Activated CD4-positive, alpha-beta T cell treated with anti-CD3 and anti-CD28 coated beads for 36 hours (primary cell): Measurements from ENCODE around the gene NTF3. TPM values are rescaled to one million over a fixed set of nuclear protein-coding genes. Genes with fewer than 3 reads are reported as not detected.

Source experiments
- ATAC-seq: fragments of 200-7000 bp; cut with Tn5 transposase; one replicate; pipeline ENCODE4 v1.10.0; 2021; ENCODE audit warnings: mild to moderate bottlenecking, moderate library complexity
- CTCF ChIA-PET: fragments of 350-600 bp; sonication (Branson Sonifier 250); formaldehyde crosslinking; loops from one replicate; lab custom pipeline; 2021; ENCODE audit warnings: antibody characterized with exemption; lab: Charles Lee
- POLR2A ChIA-PET: fragments of 350-600 bp; sonication (Branson Sonifier 250); formaldehyde crosslinking; loops from one replicate; lab custom pipeline; 2021; ENCODE audit warnings: antibody characterized with exemption, inconsistent platforms; lab: Charles Lee
- DNase-seq: peaks from one replicate; pipeline ENCODE4 v3.0.0-alpha.2; 2020
- H3K27ac Mint-ChIP-seq: one replicate; pipeline ENCODE4 v1.8.0; 2021; ENCODE audit warnings: mixed read lengths
- H3K27me3 Mint-ChIP-seq: one replicate; pipeline ENCODE4 v1.8.0; 2021; ENCODE audit warnings: mixed read lengths
- H3K36me3 Mint-ChIP-seq: one replicate; pipeline ENCODE4 v1.8.0; 2021; ENCODE audit warnings: low read depth, mixed read lengths
- H3K4me1 Mint-ChIP-seq: one replicate; pipeline ENCODE4 v1.8.0; 2021; ENCODE audit warnings: mixed read lengths
- H3K4me3 Mint-ChIP-seq: one replicate; pipeline ENCODE4 v1.8.0; 2021; ENCODE audit warnings: mild to moderate bottlenecking, moderate library complexity, mixed read lengths
- H3K9me3 Mint-ChIP-seq: one replicate; pipeline ENCODE4 v1.8.0; 2021; ENCODE audit warnings: low read depth, mixed read lengths
- intact Hi-C, 2 experiments: fragments of 100-400 bp; cut with DNase I in 1 of 2; cut with micrococcal nuclease in 1 of 2; formaldehyde crosslinking; loops; one replicate each; pipeline versions ENCODE4 v1.14.2 to v1.15.1; 2022 to 2024; cut with DNase I, micrococcal nuclease
- total RNA-seq, 2 experiments: library from RNA; stranded (reverse); gene quantifications; one replicate each; pipeline ENCODE4 v1.2.3, GENCODE V29; 2021

NTF3 gene
- total RNA-seq, 2 experiments from 2014 or later, result not detected

- Mint-ChIP-seq H3K4me3 (no peak overlapping the region), H3K4me1 (no peaks in the 10 kb centered on the region), H3K27me3 (peaks cover 5% of the 10 kb centered on the region), H3K36me3 (no peaks in the 10 kb centered on the region), H3K27ac (no peak overlapping the region), H3K9me3 (no peaks in the 10 kb centered on the region)
- ATAC-seq, result no peak
- no peak for DNase-seq
- ChIA-PET POLR2A (no interaction called here), CTCF (no interaction called here)
- intact Hi-C loops, result no loop called here
Observed at GRCh38 chr12:5466521-5466960, 34.6 kb downstream of the NTF3 start.

GRCh38 chr12:5467931-5468330 lies 36.0 kb downstream of the NTF3 start:
- Mint-ChIP-seq H3K9me3 (no peaks in the 10 kb centered on the region), H3K36me3 (no peaks in the 10 kb centered on the region), H3K4me3 (no peak overlapping the region), H3K27me3 (peaks cover 5% of the 10 kb centered on the region), H3K27ac (no peak overlapping the region), H3K4me1 (no peaks in the 10 kb centered on the region)
- ChIA-PET CTCF (no interaction called here), POLR2A (no interaction called here)
- intact Hi-C loops, result no loop called here
- ATAC-seq (no peak), DNase-seq (no peak)

GRCh38 chr12:5470221-5470620 lies 38.3 kb downstream of the NTF3 start:
- Mint-ChIP-seq H3K36me3 (no peaks in the 10 kb centered on the region), H3K27ac (no peak overlapping the region), H3K4me3 (no peak overlapping the region), H3K9me3 (no peaks in the 10 kb centered on the region), H3K27me3 (peaks cover 18% of the 10 kb centered on the region), H3K4me1 (no peaks in the 10 kb centered on the region)
- DNase-seq (no peak), ATAC-seq (no peak)
- intact Hi-C loops, result no loop called here
- POLR2A ChIA-PET, result no interaction called here
- CTCF ChIA-PET, result no interaction called here

GRCh38 chr12:5470703-5471102 lies 38.8 kb downstream of the NTF3 start:
- DNase-seq (no peak), ATAC-seq (no peak)
- ChIA-PET POLR2A (no interaction called here), CTCF (no interaction called here)
- H3K4me1 Mint-ChIP-seq, result no peaks in the 10 kb centered on the region
- no peaks in the 10 kb centered on the region for H3K36me3 Mint-ChIP-seq
- no peak overlapping the region for H3K27ac Mint-ChIP-seq
- intact Hi-C loops, result no loop called here
- no peak overlapping the region for H3K4me3 Mint-ChIP-seq
- peaks cover 18% of the 10 kb centered on the region for H3K27me3 Mint-ChIP-seq
- no peaks in the 10 kb centered on the region for H3K9me3 Mint-ChIP-seq

GRCh38 chr12:5473076-5473782 lies 41.3 kb downstream of the NTF3 start:
- Mint-ChIP-seq H3K27me3 (peaks cover 16% of the 10 kb centered on the region), H3K36me3 (no peaks in the 10 kb centered on the region), H3K9me3 (no peaks in the 10 kb centered on the region), H3K27ac (no peak overlapping the region), H3K4me3 (no peak overlapping the region), H3K4me1 (no peaks in the 10 kb centered on the region)
- ChIA-PET POLR2A (no interaction called here), CTCF (interaction anchor here (0.6 kb wide), 1 partner anchor 469 kb away, joined by 3 read pairs; no protein-coding TSS in a partner anchor)
- intact Hi-C loops, result no loop called here
- DNase-seq (no peak), ATAC-seq (no peak)

GRCh38 chr12:5473783-5474116 lies 41.8 kb downstream of the NTF3 start:
- ChIA-PET POLR2A (no interaction called here), CTCF (no interaction called here)
- H3K9me3 Mint-ChIP-seq, result no peaks in the 10 kb centered on the region
- no peak overlapping the region for H3K27ac Mint-ChIP-seq
- peaks cover 18% of the 10 kb centered on the region for H3K27me3 Mint-ChIP-seq
- no peak for ATAC-seq
- no peaks in the 10 kb centered on the region for H3K36me3 Mint-ChIP-seq
- DNase-seq, result no peak
- no peaks in the 10 kb centered on the region for H3K4me1 Mint-ChIP-seq
- H3K4me3 Mint-ChIP-seq, result no peak overlapping the region
- intact Hi-C loops, result no loop called here

GRCh38 chr12:5476356-5476755 lies 44.4 kb downstream of the NTF3 start:
- Mint-ChIP-seq H3K27me3 (peaks cover 20% of the 10 kb centered on the region), H3K4me1 (no peaks in the 10 kb centered on the region), H3K9me3 (no peaks in the 10 kb centered on the region), H3K27ac (no peak overlapping the region), H3K36me3 (no peaks in the 10 kb centered on the region), H3K4me3 (no peak overlapping the region)
- DNase-seq (no peak), ATAC-seq (no peak)
- intact Hi-C loops, result no loop called here
- CTCF ChIA-PET, result no interaction called here
- POLR2A ChIA-PET, result no interaction called here

GRCh38 chr12:5478081-5478706 lies 46.3 kb downstream of the NTF3 start:
- no peak for ATAC-seq
- Mint-ChIP-seq H3K4me1 (no peaks in the 10 kb centered on the region), H3K27me3 (peaks cover 20% of the 10 kb centered on the region), H3K9me3 (no peaks in the 10 kb centered on the region), H3K4me3 (no peak overlapping the region), H3K36me3 (no peaks in the 10 kb centered on the region), H3K27ac (no peak overlapping the region)
- CTCF ChIA-PET, result no interaction called here
- POLR2A ChIA-PET, result no interaction called here
- DNase-seq, result no peak
- intact Hi-C loops, result no loop called here

- POLR2A ChIA-PET, result no interaction called here
Observed at GRCh38 chr12:5479761-5480160, 47.9 kb downstream of the NTF3 start.

GRCh38 chr12:5480218-5480937 lies 48.5 kb downstream of the NTF3 start:
- ATAC-seq, result no peak
- H3K4me1 Mint-ChIP-seq, result no peaks in the 10 kb centered on the region
- no peak overlapping the region for H3K27ac Mint-ChIP-seq
- H3K27me3 Mint-ChIP-seq, result peaks cover 7% of the 10 kb centered on the region
- POLR2A ChIA-PET, result no interaction called here
- CTCF ChIA-PET, result no interaction called here
- no peaks in the 10 kb centered on the region for H3K9me3 Mint-ChIP-seq
- H3K4me3 Mint-ChIP-seq, result no peak overlapping the region
- intact Hi-C loops, result no loop called here
- DNase-seq, result no peak
- H3K36me3 Mint-ChIP-seq, result no peaks in the 10 kb centered on the region

More at GRCh38 chr12:5479761-5480160, 47.9 kb downstream of the NTF3 start:
- intact Hi-C loops, result no loop called here
- Mint-ChIP-seq H3K36me3 (no peaks in the 10 kb centered on the region), H3K9me3 (no peaks in the 10 kb centered on the region), H3K27me3 (peaks cover 12% of the 10 kb centered on the region), H3K4me1 (no peaks in the 10 kb centered on the region), H3K27ac (no peak overlapping the region), H3K4me3 (no peak overlapping the region)
- DNase-seq (no peak), ATAC-seq (no peak)
- CTCF ChIA-PET, result no interaction called here

- intact Hi-C loops, result no loop called here
Observed at GRCh38 chr12:5480938-5481303, 49.0 kb downstream of the NTF3 start.

GRCh38 chr12:5481645-5482044 lies 49.7 kb downstream of the NTF3 start:
- DNase-seq (no peak), ATAC-seq (no peak)
- Mint-ChIP-seq H3K4me1 (no peaks in the 10 kb centered on the region), H3K4me3 (no peak overlapping the region), H3K9me3 (no peaks in the 10 kb centered on the region), H3K27ac (no peak overlapping the region), H3K36me3 (no peaks in the 10 kb centered on the region), H3K27me3 (peaks cover 7% of the 10 kb centered on the region)
- intact Hi-C loops, result no loop called here
- POLR2A ChIA-PET, result no interaction called here
- CTCF ChIA-PET, result no interaction called here

More at GRCh38 chr12:5480938-5481303, 49.0 kb downstream of the NTF3 start:
- ChIA-PET CTCF (no interaction called here), POLR2A (no interaction called here)
- DNase-seq (no peak), ATAC-seq (no peak)
- no peak overlapping the region for H3K27ac Mint-ChIP-seq
- no peaks in the 10 kb centered on the region for H3K9me3 Mint-ChIP-seq
- H3K27me3 Mint-ChIP-seq, result peaks cover 7% of the 10 kb centered on the region
- no peaks in the 10 kb centered on the region for H3K4me1 Mint-ChIP-seq
- no peak overlapping the region for H3K4me3 Mint-ChIP-seq
- H3K36me3 Mint-ChIP-seq, result no peaks in the 10 kb centered on the region
